ENCODE measurements around the gene DDX53.
A peak's percentile ranks its signal among the peaks of the same experiment; 100 is the strongest.

The DDX53 gene

DNA sequence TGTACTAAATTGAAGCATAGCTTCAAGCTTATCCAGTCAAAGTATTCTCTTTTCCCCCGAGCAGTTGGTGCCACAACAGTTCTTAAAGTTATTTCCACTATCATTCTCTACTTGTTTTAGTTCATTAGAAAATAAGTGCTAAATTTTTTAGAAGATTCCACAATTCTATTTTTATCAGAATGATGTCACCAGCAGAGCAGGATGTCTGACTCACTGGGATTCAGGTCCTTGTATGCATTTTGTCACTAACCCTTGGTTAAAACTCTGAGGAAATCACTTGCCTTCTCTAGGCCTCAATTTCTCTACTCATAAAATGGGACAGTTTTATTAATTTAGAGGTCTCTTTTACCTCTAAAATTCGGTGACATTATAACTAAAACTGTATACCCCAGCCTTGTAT is 3.4 kb downstream of the DDX53 start:
- TF ChIP-seq, protein P1, sequence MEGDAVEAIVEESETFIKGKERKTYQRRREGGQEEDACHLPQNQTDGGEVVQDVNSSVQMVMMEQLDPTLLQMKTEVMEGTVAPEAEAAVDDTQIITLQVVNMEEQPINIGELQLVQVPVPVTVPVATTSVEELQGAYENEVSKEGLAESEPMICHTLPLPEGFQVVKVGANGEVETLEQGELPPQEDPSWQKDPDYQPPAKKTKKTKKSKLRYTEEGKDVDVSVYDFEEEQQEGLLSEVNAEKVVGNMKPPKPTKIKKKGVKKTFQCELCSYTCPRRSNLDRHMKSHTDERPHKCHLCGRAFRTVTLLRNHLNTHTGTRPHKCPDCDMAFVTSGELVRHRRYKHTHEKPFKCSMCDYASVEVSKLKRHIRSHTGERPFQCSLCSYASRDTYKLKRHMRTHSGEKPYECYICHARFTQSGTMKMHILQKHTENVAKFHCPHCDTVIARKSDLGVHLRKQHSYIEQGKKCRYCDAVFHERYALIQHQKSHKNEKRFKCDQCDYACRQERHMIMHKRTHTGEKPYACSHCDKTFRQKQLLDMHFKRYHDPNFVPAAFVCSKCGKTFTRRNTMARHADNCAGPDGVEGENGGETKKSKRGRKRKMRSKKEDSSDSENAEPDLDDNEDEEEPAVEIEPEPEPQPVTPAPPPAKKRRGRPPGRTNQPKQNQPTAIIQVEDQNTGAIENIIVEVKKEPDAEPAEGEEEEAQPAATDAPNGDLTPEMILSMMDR (IDR thresholded peaks at IDR 0.05; ENCODE audit: low read depth, low read length, missing control alignments) = no peak
- H3K4me3 ChIP-seq (ENCODE audit: low read depth, low read length) = no peak overlapping the region
- in situ Hi-C loops (cut with HindIII; ENCODE audit: low sequenced_read_pairs) = no loop called here
- no peak for DNase-seq (ENCODE audit: low read depth)

DNA sequence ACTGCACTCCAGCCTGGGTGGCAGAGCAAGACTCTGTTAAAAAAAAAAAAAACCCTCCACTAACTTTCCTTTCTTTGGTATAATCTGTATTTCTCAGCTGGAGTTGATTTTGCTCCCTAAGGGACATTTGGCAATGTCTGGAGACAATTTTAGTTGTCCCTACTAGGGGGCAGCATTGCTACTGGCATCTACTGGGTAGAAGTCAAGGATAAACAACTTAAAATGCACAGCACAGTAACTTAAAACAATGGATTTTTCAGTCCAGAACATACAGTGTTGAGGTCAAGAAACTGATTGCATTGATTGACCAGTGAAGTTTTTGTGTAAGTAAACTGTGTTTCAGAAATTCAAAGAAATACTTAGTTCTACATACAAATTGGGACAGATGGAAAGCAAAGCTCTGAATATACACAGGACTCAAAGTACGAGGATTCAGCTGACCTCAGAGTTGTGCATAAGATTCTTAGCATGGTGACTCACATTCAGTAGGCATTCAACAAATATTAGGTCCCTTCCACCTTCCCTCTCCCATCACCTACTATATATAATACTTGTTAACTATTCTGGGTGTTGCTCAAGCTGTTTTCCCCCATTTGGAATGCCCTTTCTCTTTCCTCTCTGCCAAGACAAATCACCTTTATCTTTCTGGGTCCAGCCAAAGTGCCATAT is 8.8 kb downstream of the DDX53 start:
- TF ChIP-seq, protein P1 (IDR thresholded peaks at IDR 0.05; ENCODE audit: low read depth, low read length, missing control alignments) = peak; percentile 42
- in situ Hi-C loops (cut with HindIII; ENCODE audit: low sequenced_read_pairs) = no loop called here
- no peak overlapping the region for H3K4me3 ChIP-seq (ENCODE audit: low read depth, low read length)
- peak; percentile 11 for DNase-seq (ENCODE audit: low read depth)

DNA sequence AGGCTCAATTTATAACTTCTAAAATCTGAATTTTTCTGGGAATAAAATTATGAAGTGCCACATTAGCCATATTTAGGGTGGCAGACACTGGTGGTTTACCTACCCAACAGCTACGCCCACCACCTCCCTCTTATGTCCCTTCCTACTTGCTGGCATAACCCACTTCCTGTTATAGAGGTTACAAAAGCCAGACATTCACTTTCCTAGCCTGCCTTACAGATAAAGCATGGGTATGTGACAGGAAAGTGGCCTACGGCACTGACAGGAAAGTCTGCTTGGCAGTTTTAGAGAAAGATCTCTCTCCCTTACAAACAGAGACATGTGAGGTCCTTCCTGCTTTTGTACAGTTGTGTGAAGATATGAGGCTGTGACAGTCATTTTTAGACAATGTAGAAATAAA is 12.4 kb downstream of the DDX53 start:
- no peak for DNase-seq (ENCODE audit: low read depth)
- TF ChIP-seq, protein P1 (IDR thresholded peaks at IDR 0.05; ENCODE audit: low read depth, low read length, missing control alignments) = no peak
- in situ Hi-C loops (cut with HindIII; ENCODE audit: low sequenced_read_pairs) = no loop called here
- H3K4me3 ChIP-seq (ENCODE audit: low read depth, low read length) = no peak overlapping the region

DNA sequence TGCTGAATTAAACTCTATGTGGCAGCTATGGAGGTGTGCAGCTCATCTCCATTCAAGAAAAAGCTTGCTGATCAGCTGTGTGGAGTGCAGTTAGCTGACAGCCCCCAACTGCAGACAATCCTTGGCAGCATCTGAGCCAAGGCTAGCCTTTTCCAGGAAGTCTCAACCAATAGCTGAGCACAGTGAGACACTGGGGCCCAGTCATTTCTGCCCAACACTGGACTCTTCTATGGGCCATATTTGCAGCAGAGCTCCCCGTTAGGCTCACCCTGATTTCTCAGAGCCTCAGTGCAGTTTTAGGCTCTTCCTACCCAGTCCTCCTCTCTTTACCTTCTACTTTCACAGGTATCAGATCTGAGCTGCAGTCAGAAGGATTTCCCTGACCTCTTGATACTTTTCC is 12.9 kb downstream of the DDX53 start:
- no peak overlapping the region for H3K4me3 ChIP-seq (ENCODE audit: low read depth, low read length)
- TF ChIP-seq, protein P1 (IDR thresholded peaks at IDR 0.05; ENCODE audit: low read depth, low read length, missing control alignments) = no peak
- in situ Hi-C loops (cut with HindIII; ENCODE audit: low sequenced_read_pairs) = no loop called here
- DNase-seq (ENCODE audit: low read depth) = no peak

DNA sequence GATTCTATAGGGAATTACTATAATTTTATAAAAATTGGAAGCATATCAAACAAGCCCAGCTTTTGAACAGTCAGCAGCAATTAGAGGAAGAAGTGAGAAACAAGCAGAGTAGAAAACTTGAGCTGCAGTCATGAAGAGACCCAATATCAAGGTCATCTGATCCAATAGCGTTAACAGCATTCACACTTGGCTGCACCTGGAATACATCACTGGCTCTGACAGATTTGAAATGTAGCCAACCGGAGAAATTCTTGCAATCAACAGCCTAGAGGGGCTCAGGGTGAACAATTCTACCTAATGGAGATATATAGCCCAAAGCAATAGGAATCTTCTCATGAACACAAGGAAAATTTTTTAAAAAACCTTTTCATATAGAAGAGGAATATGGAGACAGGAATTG is 13.6 kb downstream of the DDX53 start:
- no peak for DNase-seq (ENCODE audit: low read depth)
- H3K4me3 ChIP-seq (ENCODE audit: low read depth, low read length) = no peak overlapping the region
- in situ Hi-C loops (cut with HindIII; ENCODE audit: low sequenced_read_pairs) = no loop called here
- TF ChIP-seq, protein P1 (IDR thresholded peaks at IDR 0.05; ENCODE audit: low read depth, low read length, missing control alignments) = no peak

DNA sequence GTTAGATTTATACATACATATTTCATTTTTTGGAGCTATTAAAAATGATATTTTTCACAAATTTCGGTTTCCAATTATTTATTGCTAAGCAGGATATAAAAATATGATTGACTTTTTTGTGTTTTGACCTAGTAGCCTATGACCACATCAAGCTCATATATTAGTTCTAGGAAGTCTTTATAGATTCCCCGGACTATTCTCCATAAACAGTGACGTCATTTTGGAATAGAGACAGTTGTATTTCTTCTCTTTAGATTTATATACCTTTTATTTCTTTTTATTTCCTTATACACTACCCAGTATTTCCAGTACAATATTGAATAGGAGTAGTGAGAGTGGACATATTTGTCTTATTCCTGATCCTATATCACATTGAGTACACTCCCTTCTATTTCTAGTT is 31.8 kb downstream of the DDX53 start:
- H3K4me3 ChIP-seq (ENCODE audit: low read depth, low read length) = no peak overlapping the region
- in situ Hi-C loops (cut with HindIII; ENCODE audit: low sequenced_read_pairs) = no loop called here
- TF ChIP-seq, protein P1 (IDR thresholded peaks at IDR 0.05; ENCODE audit: low read depth, low read length, missing control alignments) = no peak
- no peak for DNase-seq (ENCODE audit: low read depth)
